ENCODE results near the gene DOCK11.

DNA sequence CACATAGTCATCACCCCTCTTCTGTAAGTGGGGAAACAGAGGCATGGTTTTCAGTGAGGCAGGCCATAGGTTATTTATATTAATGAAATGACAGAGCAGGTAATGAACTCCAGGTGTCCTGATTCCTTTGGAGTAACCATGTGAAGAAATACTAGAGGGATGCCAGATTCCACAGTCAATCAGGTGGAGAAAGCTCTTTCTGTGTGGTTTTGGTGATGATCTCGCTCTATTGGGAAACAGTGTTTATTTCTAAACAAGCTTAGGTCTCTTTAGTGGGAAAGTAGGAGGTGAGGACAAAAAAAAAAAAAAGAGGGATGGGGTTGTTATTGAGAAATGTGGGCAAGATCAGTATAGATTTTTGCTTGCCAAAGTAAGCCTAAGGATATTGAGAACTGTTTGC, 12.2 kb downstream of the DOCK11 start:
- TF ChIP-seq, protein P1, sequence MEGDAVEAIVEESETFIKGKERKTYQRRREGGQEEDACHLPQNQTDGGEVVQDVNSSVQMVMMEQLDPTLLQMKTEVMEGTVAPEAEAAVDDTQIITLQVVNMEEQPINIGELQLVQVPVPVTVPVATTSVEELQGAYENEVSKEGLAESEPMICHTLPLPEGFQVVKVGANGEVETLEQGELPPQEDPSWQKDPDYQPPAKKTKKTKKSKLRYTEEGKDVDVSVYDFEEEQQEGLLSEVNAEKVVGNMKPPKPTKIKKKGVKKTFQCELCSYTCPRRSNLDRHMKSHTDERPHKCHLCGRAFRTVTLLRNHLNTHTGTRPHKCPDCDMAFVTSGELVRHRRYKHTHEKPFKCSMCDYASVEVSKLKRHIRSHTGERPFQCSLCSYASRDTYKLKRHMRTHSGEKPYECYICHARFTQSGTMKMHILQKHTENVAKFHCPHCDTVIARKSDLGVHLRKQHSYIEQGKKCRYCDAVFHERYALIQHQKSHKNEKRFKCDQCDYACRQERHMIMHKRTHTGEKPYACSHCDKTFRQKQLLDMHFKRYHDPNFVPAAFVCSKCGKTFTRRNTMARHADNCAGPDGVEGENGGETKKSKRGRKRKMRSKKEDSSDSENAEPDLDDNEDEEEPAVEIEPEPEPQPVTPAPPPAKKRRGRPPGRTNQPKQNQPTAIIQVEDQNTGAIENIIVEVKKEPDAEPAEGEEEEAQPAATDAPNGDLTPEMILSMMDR (conservative IDR thresholded peaks at IDR 0.05; ENCODE audit: low read length) = no peak
- TF ChIP-seq EZH2phosphoT487 (IDR thresholded peaks at IDR 0.05; ENCODE audit: borderline replicate concordance) = no peak
